Natural killer cell (primary cell): ENCODE measurements around the gene POU2F2. TPM values are rescaled to one million over a fixed set of nuclear protein-coding genes. Genes with fewer than 3 reads are reported as not detected.

Experiments used
- ATAC-seq, 3 donors: fragments of 150-1000 bp in 2 of 3; fragments of 200-7000 bp in 1 of 3; cut with Tn5 transposase; 1 replicate in 1 of 3; 2 replicates in 2 of 3; pipeline ENCODE4 v1.10.0; 2021; ENCODE audit warnings: mild to moderate bottlenecking in 2 of 3, moderate library complexity in 2 of 3
- DNase-seq, 2 donors: peaks; one replicate each; pipeline versions ENCODE4 v3.0.0 to v3.0.0-alpha.2; 2013 to 2021; ENCODE audit warnings: mixed read lengths in 1 of 2
- H3K27ac ChIP-seq: one replicate; pipeline ENCODE4 v1.5.1; 2013; ENCODE audit warnings: mild to moderate bottlenecking, low read length
- H3K27me3 ChIP-seq: one replicate; pipeline ENCODE4 v1.6.1; 2013; ENCODE audit warnings: low read length; ENCODE audit not compliant: control insufficient read depth, insufficient read depth
- H3K36me3 ChIP-seq: one replicate; pipeline ENCODE4 v1.6.1; 2013; ENCODE audit warnings: low read length; ENCODE audit not compliant: control insufficient read depth, insufficient read depth
- H3K4me1 ChIP-seq: one replicate; pipeline ENCODE4 v1.6.1; 2013; ENCODE audit warnings: low read length; ENCODE audit not compliant: control insufficient read depth, insufficient read depth
- H3K4me3 ChIP-seq: one replicate; pipeline ENCODE4 v1.5.1; 2013; ENCODE audit warnings: low read length
- H3K9me3 ChIP-seq: one replicate; pipeline ENCODE4 v1.6.1; 2013; ENCODE audit warnings: low read length; ENCODE audit not compliant: control insufficient read depth, insufficient read depth
- H3K27ac Mint-ChIP-seq, 2 donors: one replicate each; pipeline ENCODE4 v1.8.0; 2022; ENCODE audit warnings: mild to moderate bottlenecking in 2 of 2, mixed read lengths in 2 of 2, moderate library complexity in 1 of 2
- H3K27me3 Mint-ChIP-seq, 2 donors: one replicate each; pipeline ENCODE4 v1.8.0; 2022; ENCODE audit warnings: low read depth in 2 of 2, mixed read lengths in 2 of 2
- H3K36me3 Mint-ChIP-seq: one replicate; pipeline ENCODE4 v1.8.0; 2022; ENCODE audit warnings: mixed read lengths
- H3K4me1 Mint-ChIP-seq, 2 donors: one replicate each; pipeline ENCODE4 v1.8.0; 2022; ENCODE audit warnings: mixed read lengths in 2 of 2
- H3K4me3 Mint-ChIP-seq: one replicate; pipeline ENCODE4 v1.8.0; 2022; ENCODE audit warnings: mild to moderate bottlenecking, moderate library complexity, mixed read lengths
- H3K9me3 Mint-ChIP-seq, 2 donors: one replicate each; pipeline ENCODE4 v1.8.0; 2022; ENCODE audit warnings: mixed read lengths in 2 of 2
- CTCF ChIP-seq: fragments of 200-600 bp; IDR thresholded peaks from one replicate; pipeline ENCODE4 v1.8.0; 2022; ENCODE audit warnings: antibody characterized with exemption
- WGBS: methylation state at CpG from one replicate; pipeline ENCODE4 v1.1.7; 2013; ENCODE audit warnings: missing lambda C conversion rate; ENCODE audit not compliant: insufficient coverage; 5-methylcytosine and 5-hydroxymethylcytosine counted together
- intact Hi-C: fragments of 100-400 bp; cut with micrococcal nuclease; formaldehyde crosslinking; loops from one replicate; pipeline ENCODE4 v1.14.2; 2022
- total RNA-seq, 4 donors: library from RNA; stranded (reverse); fragments of 120-200 nt in 1 of 4; gene quantifications; one replicate each; pipeline versions ENCODE4 v1.2.3 to v1.2.4, GENCODE V29; 2013 to 2022

The POU2F2 gene
- total RNA-seq, result 10 to 100 TPM; 27.3 to 40.8 (median 29.3) TPM
- 27.3 TPM for total RNA-seq (2013)

DNA sequence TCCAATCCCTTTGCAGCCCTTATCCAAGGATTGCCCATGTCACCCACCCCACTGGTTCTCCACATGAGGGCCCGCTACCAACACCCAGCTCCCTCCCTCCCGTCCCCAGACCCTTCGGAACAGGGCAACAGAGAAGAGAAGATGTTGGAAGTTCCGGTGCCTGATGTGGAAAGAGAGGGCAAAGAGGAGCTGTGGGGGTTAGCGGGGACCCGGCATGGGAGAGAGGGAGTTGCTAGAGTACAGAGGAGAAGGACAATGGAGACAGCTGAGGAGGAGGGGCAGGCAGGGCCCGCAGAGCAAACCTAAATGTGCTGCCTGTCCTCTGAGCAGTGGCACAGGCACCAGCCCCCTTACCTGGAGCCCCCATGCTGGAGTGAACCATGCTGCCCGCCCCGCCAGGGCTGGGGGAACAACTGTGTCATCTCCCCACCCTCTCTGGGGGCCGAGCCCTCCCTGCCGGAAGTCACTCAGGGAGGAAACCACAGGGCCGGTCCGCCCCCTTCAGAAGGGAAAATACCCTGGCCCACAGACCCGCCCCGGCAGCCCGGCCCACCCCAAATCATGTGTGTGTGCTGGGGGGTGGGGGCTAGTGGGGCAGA is at the start of gene POU2F2:
POU2F2 (minus strand) TSS at position 417 of the 599 bp plus-strand sequence; CDS start at position 382, 35 bp downstream.
- Mint-ChIP-seq H3K4me1 (peaks cover 36 to 73% of the 10 kb centered on the region in 2 donors), H3K27me3 (no peaks in the 10 kb centered on the region), H3K9me3 (no peaks in the 10 kb centered on the region), H3K4me3 (peak within 1 kb of the TSS; percentile 80), H3K27ac (peak within 1 kb of the TSS; percentile 58 to 86), H3K36me3 (no peaks in the 10 kb centered on the region)
- intact Hi-C loops, result loop anchor here (1.0 to 5.0 kb wide), 4 partner anchors 65 to 193 kb away; partner anchors contain the start of gene MEGF8
- Histone ChIP-seq H3K27ac (peak within 1 kb of the TSS; percentile 49), H3K4me3 (peak within 1 kb of the TSS; percentile 73), H3K4me1 (peaks cover 73% of the 10 kb centered on the region), H3K9me3 (no peaks in the 10 kb centered on the region), H3K36me3 (no peaks in the 10 kb centered on the region), H3K27me3 (no peaks in the 10 kb centered on the region)
- DNase-seq (peak; percentile 75 to 92), ATAC-seq (peak; percentile 80 to 86 (median 84))
- TF ChIP-seq CTCF, result no peak
- 5% methylated on average over 14 of the region's 16 CpGs for WGBS

DNA sequence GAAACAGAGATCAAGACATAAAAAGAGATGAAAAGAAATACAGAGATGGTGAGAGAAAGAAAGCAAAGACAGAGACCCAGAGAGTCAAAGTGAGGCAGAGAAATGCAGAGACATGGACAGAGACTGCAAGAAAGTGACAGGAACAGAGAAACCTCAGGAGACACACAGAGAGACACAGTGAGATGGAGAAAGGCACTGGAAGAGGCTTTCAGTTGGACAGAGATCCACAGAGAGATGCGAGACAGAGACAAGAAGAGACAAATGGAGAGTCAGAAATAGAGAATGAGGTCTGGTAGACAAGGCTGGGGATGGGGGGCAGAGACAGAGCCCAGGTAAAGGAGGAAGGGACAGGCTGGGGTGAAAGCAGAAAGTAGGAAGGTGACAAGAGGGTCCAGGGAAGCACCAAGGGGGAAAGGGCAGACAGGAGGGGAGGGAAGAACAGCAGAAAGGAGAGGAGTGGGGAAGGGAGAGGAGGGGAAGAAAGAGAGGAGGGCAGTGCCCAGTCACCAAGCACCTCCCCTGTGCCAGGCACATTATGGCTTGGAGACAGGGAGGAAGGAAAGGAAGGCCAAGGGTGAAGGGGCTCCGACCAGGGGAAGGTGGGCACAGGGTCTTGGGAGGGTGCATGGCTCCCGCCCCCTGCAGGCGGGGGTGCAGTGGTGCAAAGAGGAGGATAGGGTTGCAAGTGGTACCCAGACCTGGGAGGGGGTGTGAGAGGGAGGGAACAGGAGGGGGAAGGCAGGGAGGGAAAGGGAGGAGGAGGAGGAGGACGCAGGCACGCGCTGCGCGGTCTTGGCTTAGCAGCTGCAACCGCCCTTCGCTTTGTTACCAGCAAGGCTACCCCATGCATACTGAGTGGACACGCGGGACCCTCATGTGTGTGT is 46.8 kb upstream of the POU2F2 start:
- peaks cover 36% of the 10 kb centered on the region for H3K27me3 ChIP-seq
- 24% methylated on average over 13 of the region's 13 CpGs for WGBS
- H3K36me3 Mint-ChIP-seq, result no peaks in the 10 kb centered on the region
- H3K9me3 Mint-ChIP-seq, result no peaks in the 10 kb centered on the region
- H3K4me3 ChIP-seq, result no peak overlapping the region
- peak; percentile 32 for TF ChIP-seq CTCF
- H3K4me1 Mint-ChIP-seq, result peaks cover 28 to 39% of the 10 kb centered on the region in 2 donors
- no peaks in the 10 kb centered on the region for H3K9me3 ChIP-seq
- H3K36me3 ChIP-seq, result no peaks in the 10 kb centered on the region
- DNase-seq (peak in 1 of 2 donors; percentile 57), ATAC-seq (no peak)
- no peak overlapping the region for H3K27ac Mint-ChIP-seq
- no peak overlapping the region for H3K27ac ChIP-seq
- intact Hi-C loops, result loop anchor here (5.0 kb wide), 1 partner anchor 118 kb away; no protein-coding TSS in a partner anchor
- H3K4me1 ChIP-seq, result peaks cover 31% of the 10 kb centered on the region
- H3K27me3 Mint-ChIP-seq, result peaks cover 7 to 14% of the 10 kb centered on the region in 2 donors
- H3K4me3 Mint-ChIP-seq, result no peak overlapping the region

DNA sequence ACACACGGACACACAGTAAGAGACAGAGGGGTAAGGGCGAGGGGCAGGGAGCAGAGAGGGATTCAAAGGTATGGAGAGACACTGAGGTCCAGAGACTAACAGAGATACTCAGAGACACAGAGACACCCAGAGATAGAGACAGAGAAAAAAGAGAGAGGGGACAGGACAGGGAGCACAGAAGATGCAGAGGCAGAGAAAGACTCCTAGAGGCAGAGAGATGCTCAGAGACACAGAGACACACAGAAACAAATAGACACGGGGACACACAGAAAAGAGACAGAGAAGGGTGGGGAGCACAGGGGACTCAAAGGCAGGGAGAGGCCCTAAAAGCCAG is 45.4 kb upstream of the POU2F2 start:
- Histone ChIP-seq H3K36me3 (no peaks in the 10 kb centered on the region), H3K27ac (no peak overlapping the region), H3K9me3 (no peaks in the 10 kb centered on the region), H3K4me3 (no peak overlapping the region), H3K27me3 (peaks cover 36% of the 10 kb centered on the region), H3K4me1 (peaks cover 22% of the 10 kb centered on the region)
- TF ChIP-seq CTCF, result no peak
- Mint-ChIP-seq H3K27me3 (peaks cover 7 to 14% of the 10 kb centered on the region in 2 donors), H3K27ac (no peak overlapping the region), H3K9me3 (no peaks in the 10 kb centered on the region), H3K4me3 (no peak overlapping the region), H3K36me3 (no peaks in the 10 kb centered on the region), H3K4me1 (peaks cover 16 to 27% of the 10 kb centered on the region in 2 donors)
- ATAC-seq, result no peak
- intact Hi-C loops, result loop anchor here (5.0 kb wide), 1 partner anchor 120 kb away; no protein-coding TSS in a partner anchor
- no peak for DNase-seq
- WGBS, result 32% methylated on average over 3 of the region's 3 CpGs
